Globus pallidus (tissue), 1 donor: Measurements from ENCODE around the gene CDC42BPB.

Experiments used
- DNase-seq: peaks from one replicate; pipeline ENCODE4 v3.0.0-alpha.2; 2015; ENCODE audit warnings: low spot score

Gene CDC42BPB

DNA sequence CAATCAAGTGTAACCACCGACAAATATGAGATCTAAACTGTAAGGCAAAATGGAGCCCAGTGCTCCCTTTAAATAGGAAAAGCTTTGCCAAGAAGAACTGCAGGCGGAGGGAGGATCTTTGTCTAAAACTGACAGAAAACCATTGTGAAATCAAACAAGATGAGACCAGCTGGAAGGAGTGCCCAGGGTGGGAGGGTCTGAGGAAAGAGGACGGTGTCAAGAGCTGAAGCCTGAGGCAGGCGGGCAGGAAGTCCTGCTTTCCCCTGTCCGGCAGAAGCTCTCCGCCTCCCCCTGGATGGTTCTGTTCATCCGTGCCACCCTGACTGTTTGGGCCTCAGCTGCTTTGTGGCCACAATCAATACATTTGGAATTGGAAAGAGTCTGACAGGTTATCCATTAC is 37.5 kb downstream of the CDC42BPB start:
- DNase-seq: peak; percentile 83

GRCh38 chr14:103019236-103019635 is 38.1 kb downstream of the CDC42BPB start:
- DNase-seq: no peak

DNA sequence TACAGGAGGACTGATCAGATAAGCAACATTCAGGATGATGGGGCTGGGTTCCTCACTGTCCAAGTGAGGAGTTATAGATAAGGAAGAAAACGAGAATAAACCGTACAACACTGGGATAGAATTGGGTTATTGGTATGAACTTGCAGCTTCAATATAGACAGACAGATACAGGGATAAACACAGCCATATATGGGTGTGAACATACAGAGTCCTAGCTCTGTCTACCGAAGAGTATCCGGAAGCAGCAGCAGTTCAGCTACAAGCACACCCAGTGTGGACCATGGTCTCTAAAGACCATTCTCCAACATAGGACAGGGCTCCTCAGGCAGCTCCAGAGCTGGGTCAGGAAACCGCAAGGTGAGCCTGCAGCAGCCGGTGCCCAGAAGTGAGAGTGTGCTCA is 40.8 kb downstream of the CDC42BPB start:
- no peak for DNase-seq

DNA sequence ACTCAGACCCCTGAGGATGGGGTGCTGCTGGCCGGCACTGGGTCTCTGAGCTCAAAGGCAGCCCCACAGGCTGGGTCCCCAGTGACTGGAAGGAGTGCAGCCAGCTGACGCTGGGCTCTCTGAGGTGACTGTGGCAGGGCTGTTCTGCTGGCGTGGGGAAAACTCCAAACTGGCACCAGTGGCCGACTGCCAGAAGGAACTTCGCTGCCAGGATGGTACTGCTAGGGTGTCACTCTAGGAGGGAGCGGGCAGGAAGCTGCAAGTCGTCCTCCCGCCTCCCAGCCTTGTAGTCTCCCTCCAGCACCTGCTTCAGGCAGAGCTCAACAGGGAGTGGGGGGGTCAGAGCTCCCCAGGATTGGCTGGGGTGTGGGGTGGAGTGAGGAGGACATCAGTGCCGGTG is 41.3 kb downstream of the CDC42BPB start:
- no peak for DNase-seq

DNA sequence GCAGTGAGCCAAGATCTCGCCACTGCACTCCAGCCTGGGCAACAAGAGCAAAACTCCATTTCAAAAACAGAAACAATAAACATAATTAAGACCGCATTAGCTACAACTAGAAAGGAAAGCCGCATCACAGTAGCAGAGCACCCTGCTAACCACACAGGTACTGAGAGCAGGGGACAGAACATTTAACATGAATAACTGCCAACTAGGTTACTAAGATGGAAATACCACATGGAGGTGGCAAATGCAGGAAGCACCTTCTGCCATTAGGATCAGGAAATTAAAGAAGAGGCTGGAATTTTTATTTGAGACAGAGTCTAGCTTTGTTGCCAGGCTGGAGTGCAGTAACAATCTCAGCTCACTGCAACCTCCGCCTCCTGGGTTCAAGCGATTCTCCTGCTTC is 41.9 kb downstream of the CDC42BPB start:
- no peak for DNase-seq

DNA sequence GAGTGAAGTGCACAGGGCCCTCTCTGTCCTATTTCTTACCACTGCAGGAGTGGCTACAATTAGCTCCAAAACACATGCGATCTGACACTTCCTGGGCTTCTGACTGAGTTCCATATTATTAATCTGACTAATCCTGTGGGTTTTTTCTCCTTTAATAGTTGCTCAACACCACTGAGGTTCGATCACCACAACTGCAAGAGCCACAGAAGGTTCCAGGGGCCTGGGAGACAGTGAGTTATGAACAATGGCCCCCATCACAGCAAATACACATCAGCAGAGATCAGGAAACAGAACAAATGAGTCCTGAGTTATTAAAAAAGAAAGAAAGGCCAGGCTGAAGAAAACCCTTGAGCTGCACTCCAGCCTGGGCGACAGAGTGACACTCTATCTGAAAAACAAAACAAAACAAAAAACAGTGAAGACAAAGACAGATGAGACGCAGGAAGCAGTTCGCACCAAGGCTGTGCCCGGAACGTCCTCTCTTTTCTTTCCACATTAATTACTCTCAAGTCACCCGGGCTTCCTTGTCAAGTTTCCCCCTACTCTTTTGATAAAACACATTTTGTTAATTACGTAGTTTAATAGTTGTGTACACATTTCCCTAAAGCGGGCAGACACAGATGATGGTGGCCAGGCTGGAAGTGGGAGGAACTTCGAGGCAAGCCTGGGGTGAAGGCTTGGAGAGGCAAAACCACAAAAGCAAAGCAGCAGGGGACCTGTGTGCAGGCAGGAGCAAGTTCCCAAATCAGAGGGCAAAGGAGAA is 42.7 kb downstream of the CDC42BPB start:
- DNase-seq: no peak

DNA sequence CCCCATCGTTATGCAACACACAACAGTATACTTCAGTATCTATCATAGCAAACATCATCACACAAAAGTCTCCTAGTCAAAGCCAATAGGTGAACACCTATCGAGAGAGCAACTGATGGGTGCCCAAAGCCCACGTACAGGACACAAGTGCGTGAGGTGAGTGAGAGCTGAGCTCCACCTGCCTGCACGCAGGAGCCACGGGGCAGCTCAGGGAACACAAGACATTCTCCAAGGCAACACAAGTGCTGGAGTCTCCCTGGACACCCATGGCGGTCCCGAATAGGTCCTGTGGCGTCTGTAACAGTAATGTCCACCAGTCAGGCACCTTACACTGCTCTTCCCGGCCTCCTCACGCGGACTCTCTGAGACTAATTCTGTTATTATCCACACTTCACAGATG is 44.3 kb downstream of the CDC42BPB start:
- no peak for DNase-seq

GRCh38 chr14:103009559-103009958 is 47.8 kb downstream of the CDC42BPB start:
- no peak for DNase-seq

- DNase-seq: no peak
Measured at GRCh38 chr14:103008768-103009357, 48.5 kb downstream of the CDC42BPB start.

DNA sequence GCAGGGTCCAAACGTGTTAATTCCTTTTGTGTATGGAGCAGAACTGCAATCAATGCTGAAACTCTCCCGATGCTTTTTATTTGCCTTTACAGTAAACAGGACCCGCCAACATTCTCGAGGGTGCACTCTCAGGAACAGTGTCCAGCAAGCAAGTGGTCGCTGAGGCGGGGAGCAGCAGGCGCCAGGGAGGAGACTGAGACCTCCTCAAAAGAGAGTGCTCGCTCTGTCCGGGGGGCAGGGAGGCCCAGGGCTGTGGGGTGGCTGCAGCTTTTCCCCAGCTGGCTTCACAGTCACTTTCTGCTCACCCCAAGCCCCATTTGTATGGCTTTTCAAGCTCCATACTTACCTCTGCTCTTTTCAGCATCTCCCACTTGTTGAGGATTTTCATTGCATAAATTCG is 49.2 kb downstream of the CDC42BPB start:
- no peak for DNase-seq

GRCh38 chr14:103007555-103007954 is 49.8 kb downstream of the CDC42BPB start:
- DNase-seq: peak; percentile 92

GRCh38 chr14:103006991-103007520 is 50.3 kb downstream of the CDC42BPB start:
- no peak for DNase-seq

DNA sequence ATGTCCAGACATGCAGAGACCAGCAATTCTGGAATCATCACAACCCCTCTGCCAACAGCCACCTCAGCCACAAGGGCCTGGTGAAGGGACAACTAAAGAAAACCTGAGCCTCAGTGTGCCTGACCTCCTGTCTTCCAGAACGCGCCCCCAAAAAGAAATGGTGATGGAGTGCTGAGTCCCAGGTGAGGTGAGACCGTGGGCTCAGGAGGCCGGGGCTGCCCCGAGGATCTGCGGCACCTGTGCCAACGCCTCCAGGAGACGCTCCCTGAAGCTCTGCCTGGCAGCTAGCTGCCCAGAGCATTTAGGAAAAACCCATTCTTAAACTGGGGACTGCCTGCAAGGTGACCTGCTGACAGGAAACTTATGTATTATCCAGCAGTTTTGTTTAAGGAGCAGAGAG is 51.2 kb downstream of the CDC42BPB start:
- no peak for DNase-seq

DNA sequence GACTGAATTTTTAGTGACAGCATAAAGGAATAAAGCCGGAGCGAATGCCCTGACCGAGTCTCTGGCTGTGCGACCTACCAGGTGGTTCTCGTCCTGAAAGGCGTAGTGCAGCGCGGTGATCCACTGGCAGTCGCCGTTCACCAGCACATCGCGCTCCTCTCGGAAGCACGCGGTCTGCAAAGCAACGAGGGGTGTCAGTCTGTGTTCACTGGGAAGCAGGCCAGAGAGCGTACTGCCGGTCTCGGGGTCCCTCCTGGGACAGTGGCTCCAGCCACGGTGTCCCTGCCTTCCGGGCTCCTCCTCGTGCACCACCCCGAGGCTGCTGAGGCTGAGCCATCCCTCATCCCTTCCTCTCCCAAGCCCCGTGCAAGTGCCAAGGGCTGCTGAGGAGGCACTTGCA is 53.5 kb downstream of the CDC42BPB start:
- no peak for DNase-seq

DNA sequence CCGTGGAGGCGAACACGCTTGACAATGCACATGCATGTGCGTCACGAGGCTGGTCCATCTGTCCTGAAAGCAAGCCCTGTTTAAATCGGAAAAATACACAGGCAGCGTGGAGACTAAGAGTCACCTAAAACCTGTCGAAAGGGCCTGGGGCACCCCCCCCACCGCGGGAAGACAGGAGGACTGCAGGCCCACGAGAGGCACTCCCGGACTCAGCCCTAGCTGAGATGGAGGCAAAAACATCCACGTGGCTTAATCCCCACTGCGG is 54.1 kb downstream of the CDC42BPB start:
- no peak for DNase-seq

GRCh38 chr14:103002578-103003350 is 54.6 kb downstream of the CDC42BPB start:
- no peak for DNase-seq

- no peak for DNase-seq
Measured at GRCh38 chr14:103001651-103002396, 55.5 kb downstream of the CDC42BPB start.

- DNase-seq: no peak
Measured at GRCh38 chr14:103001226-103001625, 56.1 kb downstream of the CDC42BPB start.

DNA sequence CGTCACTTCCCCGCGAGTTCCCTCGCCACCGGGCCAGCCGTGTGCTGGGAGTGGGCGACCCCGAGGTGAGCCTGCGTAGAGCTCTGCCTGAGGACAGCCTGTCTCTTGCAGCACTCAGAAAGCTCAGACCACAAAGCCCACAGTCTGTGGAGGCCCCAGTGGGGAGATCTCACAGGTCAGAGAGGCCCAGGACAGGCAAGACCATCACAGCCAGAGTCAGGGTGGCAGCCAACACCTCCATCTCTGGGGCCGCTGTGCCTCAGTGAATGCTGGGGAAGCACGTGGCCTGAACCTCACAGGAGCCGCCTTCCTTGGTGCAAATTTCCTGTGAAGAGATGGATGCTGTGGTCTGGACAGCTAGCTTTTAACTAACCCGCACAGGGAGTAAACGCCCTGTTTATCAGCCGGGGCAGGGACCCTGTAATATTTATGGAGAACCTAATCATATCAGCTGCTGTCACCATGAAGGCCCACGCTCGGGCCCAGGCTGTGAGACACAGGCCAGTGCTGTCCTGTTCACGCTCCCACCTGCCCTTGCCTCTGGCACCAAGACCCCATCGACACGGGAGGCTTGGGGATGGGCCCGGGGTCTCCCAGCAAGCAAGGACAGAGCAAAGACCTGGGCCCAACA is 56.9 kb downstream of the CDC42BPB start:
- no peak for DNase-seq

DNA sequence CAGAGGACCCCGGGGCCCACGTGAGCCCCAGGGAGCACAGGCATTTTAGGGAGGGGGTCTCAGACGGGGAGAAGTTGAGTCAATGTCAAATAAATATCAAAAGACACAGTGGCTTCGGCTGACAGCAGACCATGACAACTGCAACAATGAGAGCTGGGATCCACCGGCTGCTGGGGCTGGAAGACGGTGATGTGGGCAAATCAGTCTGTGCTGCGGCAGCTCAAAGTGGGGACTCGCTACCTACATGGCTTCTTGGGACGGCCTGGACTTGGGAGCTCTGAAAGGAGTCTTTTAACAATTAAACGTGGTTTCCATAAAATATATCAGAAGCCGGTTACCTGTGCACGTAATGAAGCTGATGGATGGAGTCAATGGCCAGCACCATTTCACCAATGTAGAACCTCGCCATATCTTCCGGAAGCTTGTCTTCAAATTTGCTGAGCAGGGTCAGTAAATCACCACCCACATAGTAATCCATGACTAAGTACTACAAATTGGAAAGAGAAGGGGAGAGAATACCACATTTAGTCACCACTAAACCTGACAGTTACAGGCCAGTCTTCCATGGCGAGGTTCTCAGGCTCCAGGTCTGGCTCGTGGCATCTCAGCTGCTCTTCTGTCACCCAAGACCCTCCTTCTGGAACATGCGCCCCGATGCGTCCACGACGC is 58.0 kb downstream of the CDC42BPB start:
- DNase-seq: no peak

DNA sequence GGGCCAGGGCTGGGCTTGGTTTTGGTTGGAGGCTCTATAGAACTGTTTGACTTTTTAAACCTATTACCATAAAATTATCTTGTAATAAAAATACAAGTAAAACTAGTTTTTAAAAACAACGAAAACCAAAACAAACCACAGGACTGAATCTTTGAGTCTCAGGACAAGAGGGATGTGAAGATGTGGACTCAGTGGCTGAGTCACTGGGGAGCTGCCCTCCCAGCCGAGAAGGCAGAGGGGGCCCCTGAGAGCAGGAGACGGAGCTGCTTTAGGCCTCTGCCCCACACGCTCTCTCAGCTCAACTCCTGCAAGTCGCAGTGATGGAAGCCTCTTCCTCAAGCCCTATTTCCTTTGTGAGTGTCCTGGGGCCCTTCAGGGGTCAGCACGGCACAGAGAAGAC is 59.0 kb downstream of the CDC42BPB start:
- DNase-seq: no peak
